HCT116 (cell line): ENCODE measurements around the gene SLC25A47. TPM values are rescaled to one million over a fixed set of nuclear protein-coding genes. Genes with fewer than 3 reads are reported as not detected.

Experiments used
- ATAC-seq: fragments of 200-7000 bp; cut with Tn5 transposase; 2 replicates; pipeline ENCODE4 v1.9.1; 2020; ENCODE audit warnings: mild to moderate bottlenecking, moderate library complexity
- BruUV-seq: library from RNA; stranded (reverse); fragments of 400-500 nt; replicated peaks from 2 replicates; lab custom pipeline; 2021; lab: Mats Ljungman, UMichigan
- CTCF ChIA-PET: fragments of 300-600 bp; sonication (Branson Sonifier 250); formaldehyde crosslinking; loops from one replicate; lab custom pipeline; 2021; ENCODE audit warnings: antibody characterized with exemption; lab: Charles Lee
- POLR2A ChIA-PET: fragments of 300-600, 350-600 bp; sonication (Branson Sonifier 250); formaldehyde crosslinking; loops from one replicate; lab custom pipeline; 2021; ENCODE audit warnings: antibody characterized with exemption; lab: Charles Lee
- RAD21 ChIA-PET, 2 experiments: fragments of 300-600 bp; sonication (Branson Sonifier 250); formaldehyde crosslinking; loops; one replicate each; lab custom pipeline; 2023; ENCODE audit warnings: low total read pairs in 2 of 2; ENCODE audit not compliant: uncharacterized antibody in 2 of 2, unreplicated experiment in 2 of 2, low non-redundant PET in 1 of 2; lab: Charles Lee
- DNase-seq: peaks from one replicate; pipeline ENCODE4 v3.0.0-alpha.2; 2010; ENCODE audit warnings: low read depth, low spot score
- H2AFZ ChIP-seq: fragments of 200-600 bp; shearing (Covaris generic), sonication (generic); 2 replicates; pipeline ENCODE4 v1.6.1; 2017; ENCODE audit warnings: low read depth, mixed run types, mixed read lengths, antibody characterized with exemption, low read length; ENCODE audit not compliant: poor library complexity, severe bottlenecking
- H3K27ac ChIP-seq: 2 replicates; pipeline ENCODE4 v1.5.1; 2012; ENCODE audit warnings: low read depth, low read length
- H3K27me3 ChIP-seq: fragments of 200-600 bp; sonication (generic); 2 replicates; pipeline ENCODE4 v1.6.1; 2016; ENCODE audit warnings: mixed run types, low read length, mixed read lengths; ENCODE audit not compliant: insufficient read depth
- H3K36me3 ChIP-seq, 2 experiments: fragments of 200-500 bp in 1 of 2; fragments of 200-600 bp in 1 of 2; sonication (Bioruptor generic) in 1 of 2; sonication (generic) in 1 of 2; 2 replicates each; pipeline versions ENCODE4 v1.5.1 to v1.6.1; 2014 to 2016; ENCODE audit warnings: low read length in 2 of 2, inconsistent platforms in 1 of 2, mixed read lengths in 1 of 2, mixed run types in 1 of 2; ENCODE audit not compliant: insufficient read depth in 2 of 2, control insufficient read depth in 1 of 2
- H3K4me1 ChIP-seq, 2 experiments: fragments of 200-600 bp in 1 of 2; sonication (generic) in 1 of 2; 2 replicates each; pipeline versions ENCODE4 v1.5.1 to v1.6.1; 2012 to 2017; ENCODE audit warnings: low read length in 2 of 2, inconsistent platforms in 1 of 2, mild to moderate bottlenecking in 1 of 2, mixed read lengths in 1 of 2, mixed run types in 1 of 2, moderate library complexity in 1 of 2; ENCODE audit not compliant: insufficient read depth in 2 of 2, control insufficient read depth in 1 of 2
- H3K4me2 ChIP-seq: fragments of 200-600 bp; sonication (generic); 2 replicates; pipeline ENCODE4 v1.6.1; 2017; ENCODE audit warnings: mixed run types, low read length, mixed read lengths
- H3K4me3 ChIP-seq, 2 experiments: fragments of 200-600 bp in 1 of 2; sonication (generic) in 1 of 2; replicated peaks in 1 of 2; 2 replicates each; pipeline ENCODE4 v1.5.1; 2011 to 2016; ENCODE audit warnings: low read length in 2 of 2, control low read depth in 1 of 2, low read depth in 1 of 2, mild to moderate bottlenecking in 1 of 2, mixed read lengths in 1 of 2, mixed run types in 1 of 2
- H3K79me2 ChIP-seq: fragments of 200-600 bp; sonication (generic); 2 replicates; pipeline ENCODE4 v1.6.1; 2017; ENCODE audit warnings: mild to moderate bottlenecking, mixed run types, low read length, moderate library complexity, mixed read lengths; ENCODE audit not compliant: insufficient read depth
- H3K9ac ChIP-seq: fragments of 200-600 bp; sonication (generic); 2 replicates; pipeline ENCODE4 v1.6.1; 2016; ENCODE audit warnings: low read length, mixed read lengths
- H3K9me2 ChIP-seq: fragments of 200-600 bp; sonication (generic), shearing (Covaris generic); 2 replicates; pipeline ENCODE4 v1.6.1; 2017; ENCODE audit warnings: mixed run types, mild to moderate bottlenecking, moderate library complexity; ENCODE audit not compliant: insufficient read depth
- H3K9me3 ChIP-seq, 2 experiments: fragments of 200-500 bp in 1 of 2; fragments of 200-600 bp in 1 of 2; sonication (Bioruptor generic) in 1 of 2; sonication (generic) in 1 of 2; 2 replicates each; pipeline ENCODE4 v1.6.1; 2014 to 2017; ENCODE audit warnings: low read length in 2 of 2, mixed read lengths in 2 of 2, inconsistent platforms in 1 of 2, low read depth in 1 of 2, mild to moderate bottlenecking in 1 of 2, mixed run types in 1 of 2, moderate library complexity in 1 of 2; ENCODE audit not compliant: control insufficient read depth in 1 of 2, insufficient read depth in 1 of 2
- H4K20me1 ChIP-seq: fragments of 200-600 bp; sonication (generic), shearing (Covaris generic); 2 replicates; pipeline ENCODE4 v1.6.1; 2017; ENCODE audit warnings: mixed run types, mild to moderate bottlenecking, moderate library complexity; ENCODE audit not compliant: insufficient read depth
- CEBPB ChIP-seq: IDR thresholded peaks from 2 replicates; pipeline ENCODE4 v1.6.1; 2012; ENCODE audit warnings: low read depth
- EGR1 ChIP-seq: IDR thresholded peaks from 2 replicates; pipeline ENCODE4 v1.6.1; 2012; ENCODE audit warnings: low read depth
- EZH2phosphoT487 ChIP-seq: fragments of 200-600 bp; IDR thresholded peaks from 2 replicates; pipeline ENCODE4 v1.6.1; 2018; ENCODE audit warnings: antibody characterized with exemption, borderline replicate concordance
- FOSL1 ChIP-seq: IDR thresholded peaks from 2 replicates; pipeline ENCODE4 v1.6.1; 2012; ENCODE audit warnings: low read depth
- JUND ChIP-seq: IDR thresholded peaks from 2 replicates; pipeline ENCODE4 v1.6.1; 2012
- POLR2A ChIP-seq: IDR thresholded peaks from 2 replicates; pipeline ENCODE4 v1.7.0; 2011; ENCODE audit warnings: borderline replicate concordance; ENCODE audit not compliant: insufficient read depth, insufficient read length; ENCODE audit errors: extremely low read depth
- RAD21 ChIP-seq: IDR thresholded peaks from 2 replicates; pipeline ENCODE4 v1.6.1; 2012; ENCODE audit warnings: low read depth, mild to moderate bottlenecking
- SRF ChIP-seq: IDR thresholded peaks from 2 replicates; pipeline ENCODE4 v1.6.1; 2012; ENCODE audit warnings: low read depth
- TCF7L2 ChIP-seq: IDR thresholded peaks from 2 replicates; pipeline ENCODE4 v1.7.0; 2011; ENCODE audit warnings: borderline replicate concordance, inconsistent platforms; ENCODE audit not compliant: insufficient read depth, insufficient read length; ENCODE audit errors: extremely low read depth
- YY1 ChIP-seq: IDR thresholded peaks from 2 replicates; pipeline ENCODE4 v1.6.1; 2011; ENCODE audit warnings: low read length, low read depth, moderate library complexity, mild to moderate bottlenecking; ENCODE audit not compliant: insufficient replicate concordance; ENCODE audit errors: extremely low read depth
- ZFX ChIP-seq: fragments of 450-650 bp; IDR thresholded peaks from 2 replicates; pipeline ENCODE4 v1.6.1; 2017
- intact Hi-C: fragments of 100-400 bp; cut with micrococcal nuclease; formaldehyde crosslinking; loops from 2 replicates; pipeline ENCODE4 v1.10.0; 2022
- total RNA-seq: library from RNA; stranded (reverse); gene quantifications from one replicate; pipeline ENCODE4 v1.2.1, GENCODE V29; 2021; ENCODE audit not compliant: unreplicated experiment
- TF ChIP-seq, protein P1 (sequence below), 3 experiments: fragments of 200-600 bp in 1 of 3; sonication (generic) in 1 of 3; IDR thresholded peaks in 2 of 3; conservative IDR thresholded peaks in 1 of 3; 2 replicates each; pipeline ENCODE4 v1.5.1; 2012 to 2017; ENCODE audit warnings: low read depth in 2 of 3, low read length in 2 of 3, antibody characterized with exemption in 1 of 3, borderline replicate concordance in 1 of 3, control low read depth in 1 of 3, mild to moderate bottlenecking in 1 of 3, mixed read lengths in 1 of 3, mixed run types in 1 of 3, moderate library complexity in 1 of 3; ENCODE audit not compliant: insufficient read depth in 1 of 3
- TF ChIP-seq, protein P2 (sequence below): IDR thresholded peaks from 2 replicates; pipeline ENCODE4 v1.6.1; 2012
- TF ChIP-seq, protein P3 (sequence below): IDR thresholded peaks from 2 replicates; pipeline ENCODE4 v1.6.1; 2012
- TF ChIP-seq, protein P4 (sequence below): IDR thresholded peaks from 2 replicates; pipeline ENCODE4 v1.6.1; 2011; ENCODE audit warnings: mild to moderate bottlenecking, low read length, moderate library complexity; ENCODE audit not compliant: insufficient replicate concordance; ENCODE audit errors: extremely low read depth
- TF ChIP-seq, protein P5 (sequence below): IDR thresholded peaks from 2 replicates; pipeline ENCODE4 v1.6.1; 2012; ENCODE audit warnings: low read depth

The SLC25A47 gene
- total RNA-seq, 1 experiment from 2014 or later, result 0.17 TPM

DNA sequence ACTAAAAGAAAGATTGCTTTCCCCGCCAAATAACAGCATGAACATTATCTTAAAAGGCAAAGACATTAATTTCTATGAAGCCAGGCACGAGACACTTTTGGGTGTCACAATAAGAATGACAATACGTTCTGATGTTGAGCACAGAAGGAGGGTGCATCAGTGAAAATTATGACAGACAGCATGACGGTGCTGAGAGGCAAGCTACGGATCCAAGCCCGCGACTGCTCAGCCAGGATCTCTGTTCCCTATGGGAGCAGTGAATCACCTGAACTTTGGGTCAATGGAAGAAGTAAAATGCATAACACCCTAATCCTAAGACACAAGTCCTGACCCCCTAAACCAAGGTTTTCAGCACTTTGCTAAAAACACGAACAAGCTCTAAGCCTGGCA lies 51.7 kb downstream of the SLC25A47 start:
- no peak overlapping the region for H2AFZ ChIP-seq

More for the DNA sequence above, 51.7 kb downstream of the SLC25A47 start:
- TF ChIP-seq CEBPB (no peak), ZFX (no peak), TCF7L2 (no peak), YY1 (no peak), EGR1 (no peak), JUND (no peak), FOSL1 (no peak), SRF (no peak), RAD21 (no peak), EZH2phosphoT487 (no peak), POLR2A (no peak)
- TF ChIP-seq, protein P1, sequence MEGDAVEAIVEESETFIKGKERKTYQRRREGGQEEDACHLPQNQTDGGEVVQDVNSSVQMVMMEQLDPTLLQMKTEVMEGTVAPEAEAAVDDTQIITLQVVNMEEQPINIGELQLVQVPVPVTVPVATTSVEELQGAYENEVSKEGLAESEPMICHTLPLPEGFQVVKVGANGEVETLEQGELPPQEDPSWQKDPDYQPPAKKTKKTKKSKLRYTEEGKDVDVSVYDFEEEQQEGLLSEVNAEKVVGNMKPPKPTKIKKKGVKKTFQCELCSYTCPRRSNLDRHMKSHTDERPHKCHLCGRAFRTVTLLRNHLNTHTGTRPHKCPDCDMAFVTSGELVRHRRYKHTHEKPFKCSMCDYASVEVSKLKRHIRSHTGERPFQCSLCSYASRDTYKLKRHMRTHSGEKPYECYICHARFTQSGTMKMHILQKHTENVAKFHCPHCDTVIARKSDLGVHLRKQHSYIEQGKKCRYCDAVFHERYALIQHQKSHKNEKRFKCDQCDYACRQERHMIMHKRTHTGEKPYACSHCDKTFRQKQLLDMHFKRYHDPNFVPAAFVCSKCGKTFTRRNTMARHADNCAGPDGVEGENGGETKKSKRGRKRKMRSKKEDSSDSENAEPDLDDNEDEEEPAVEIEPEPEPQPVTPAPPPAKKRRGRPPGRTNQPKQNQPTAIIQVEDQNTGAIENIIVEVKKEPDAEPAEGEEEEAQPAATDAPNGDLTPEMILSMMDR (IDR thresholded peaks at IDR 0.05 in 2 of 3, conservative IDR thresholded peaks at IDR 0.05 in 1 of 3; ENCODE audit: borderline replicate concordance in 1 of 3, insufficient read depth in 1 of 3, low read depth in 2 of 3, low read length in 2 of 3), result no peak
- TF ChIP-seq, protein P2, sequence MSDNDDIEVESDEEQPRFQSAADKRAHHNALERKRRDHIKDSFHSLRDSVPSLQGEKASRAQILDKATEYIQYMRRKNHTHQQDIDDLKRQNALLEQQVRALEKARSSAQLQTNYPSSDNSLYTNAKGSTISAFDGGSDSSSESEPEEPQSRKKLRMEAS, result no peak
- TF ChIP-seq, protein P3, sequence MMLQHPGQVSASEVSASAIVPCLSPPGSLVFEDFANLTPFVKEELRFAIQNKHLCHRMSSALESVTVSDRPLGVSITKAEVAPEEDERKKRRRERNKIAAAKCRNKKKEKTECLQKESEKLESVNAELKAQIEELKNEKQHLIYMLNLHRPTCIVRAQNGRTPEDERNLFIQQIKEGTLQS, result no peak
- TF ChIP-seq, protein P4, sequence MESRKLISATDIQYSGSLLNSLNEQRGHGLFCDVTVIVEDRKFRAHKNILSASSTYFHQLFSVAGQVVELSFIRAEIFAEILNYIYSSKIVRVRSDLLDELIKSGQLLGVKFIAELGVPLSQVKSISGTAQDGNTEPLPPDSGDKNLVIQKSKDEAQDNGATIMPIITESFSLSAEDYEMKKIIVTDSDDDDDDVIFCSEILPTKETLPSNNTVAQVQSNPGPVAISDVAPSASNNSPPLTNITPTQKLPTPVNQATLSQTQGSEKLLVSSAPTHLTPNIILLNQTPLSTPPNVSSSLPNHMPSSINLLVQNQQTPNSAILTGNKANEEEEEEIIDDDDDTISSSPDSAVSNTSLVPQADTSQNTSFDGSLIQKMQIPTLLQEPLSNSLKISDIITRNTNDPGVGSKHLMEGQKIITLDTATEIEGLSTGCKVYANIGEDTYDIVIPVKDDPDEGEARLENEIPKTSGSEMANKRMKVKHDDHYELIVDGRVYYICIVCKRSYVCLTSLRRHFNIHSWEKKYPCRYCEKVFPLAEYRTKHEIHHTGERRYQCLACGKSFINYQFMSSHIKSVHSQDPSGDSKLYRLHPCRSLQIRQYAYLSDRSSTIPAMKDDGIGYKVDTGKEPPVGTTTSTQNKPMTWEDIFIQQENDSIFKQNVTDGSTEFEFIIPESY, result no peak
- TF ChIP-seq, protein P5, sequence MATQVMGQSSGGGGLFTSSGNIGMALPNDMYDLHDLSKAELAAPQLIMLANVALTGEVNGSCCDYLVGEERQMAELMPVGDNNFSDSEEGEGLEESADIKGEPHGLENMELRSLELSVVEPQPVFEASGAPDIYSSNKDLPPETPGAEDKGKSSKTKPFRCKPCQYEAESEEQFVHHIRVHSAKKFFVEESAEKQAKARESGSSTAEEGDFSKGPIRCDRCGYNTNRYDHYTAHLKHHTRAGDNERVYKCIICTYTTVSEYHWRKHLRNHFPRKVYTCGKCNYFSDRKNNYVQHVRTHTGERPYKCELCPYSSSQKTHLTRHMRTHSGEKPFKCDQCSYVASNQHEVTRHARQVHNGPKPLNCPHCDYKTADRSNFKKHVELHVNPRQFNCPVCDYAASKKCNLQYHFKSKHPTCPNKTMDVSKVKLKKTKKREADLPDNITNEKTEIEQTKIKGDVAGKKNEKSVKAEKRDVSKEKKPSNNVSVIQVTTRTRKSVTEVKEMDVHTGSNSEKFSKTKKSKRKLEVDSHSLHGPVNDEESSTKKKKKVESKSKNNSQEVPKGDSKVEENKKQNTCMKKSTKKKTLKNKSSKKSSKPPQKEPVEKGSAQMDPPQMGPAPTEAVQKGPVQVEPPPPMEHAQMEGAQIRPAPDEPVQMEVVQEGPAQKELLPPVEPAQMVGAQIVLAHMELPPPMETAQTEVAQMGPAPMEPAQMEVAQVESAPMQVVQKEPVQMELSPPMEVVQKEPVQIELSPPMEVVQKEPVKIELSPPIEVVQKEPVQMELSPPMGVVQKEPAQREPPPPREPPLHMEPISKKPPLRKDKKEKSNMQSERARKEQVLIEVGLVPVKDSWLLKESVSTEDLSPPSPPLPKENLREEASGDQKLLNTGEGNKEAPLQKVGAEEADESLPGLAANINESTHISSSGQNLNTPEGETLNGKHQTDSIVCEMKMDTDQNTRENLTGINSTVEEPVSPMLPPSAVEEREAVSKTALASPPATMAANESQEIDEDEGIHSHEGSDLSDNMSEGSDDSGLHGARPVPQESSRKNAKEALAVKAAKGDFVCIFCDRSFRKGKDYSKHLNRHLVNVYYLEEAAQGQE, result no peak
- H3K79me2 ChIP-seq, result peaks cover 24% of the 10 kb centered on the region
- H3K9me2 ChIP-seq, result no peaks in the 10 kb centered on the region
- ChIA-PET CTCF (interaction anchor here (1.2 kb wide), 1 partner anchor 9 kb away, joined by 3 read pairs; no protein-coding TSS in a partner anchor), RAD21 (no interaction called here), POLR2A (no interaction called here)
- H3K27ac ChIP-seq, result 0 out of 2 replicates have a peak overlapping the region, but pooled peaks have one; percentile 71
- no peaks in the 10 kb centered on the region for H4K20me1 ChIP-seq
- H3K9me3 ChIP-seq, result no peaks in the 10 kb centered on the region
- H3K36me3 ChIP-seq, result no peaks in the 10 kb centered on the region
- H3K4me2 ChIP-seq, result peak overlapping the region; percentile 88
- ATAC-seq (no peak), DNase-seq (no peak)
- H3K9ac ChIP-seq, result peak overlapping the region; percentile 74
- peaks cover 12 to 19% of the 10 kb centered on the region in 2 experiments; a peak in 3 of 4 replicates for H3K4me1 ChIP-seq
- peak overlapping the region; percentile 70 to 75 for H3K4me3 ChIP-seq
- TSS peak; percentile 40 for BruUV-seq
- H3K27me3 ChIP-seq, result no peaks in the 10 kb centered on the region
- intact Hi-C loops, result loop anchor here (5.0 kb wide), 1 partner anchor 88 kb away; no protein-coding TSS in a partner anchor
